ENCODE results near the gene TEKTIP1. TPM values are rescaled to one million over a fixed set of nuclear protein-coding genes. Genes with fewer than 3 reads are reported as not detected.

Gene TEKTIP1
- total and polyA plus RNA-seq, 9 of the 15 experiments (the other 6 are each of a cell fraction or from before 2014, with no cell fraction given), result 0.66 TPM; not detected in 8

DNA sequence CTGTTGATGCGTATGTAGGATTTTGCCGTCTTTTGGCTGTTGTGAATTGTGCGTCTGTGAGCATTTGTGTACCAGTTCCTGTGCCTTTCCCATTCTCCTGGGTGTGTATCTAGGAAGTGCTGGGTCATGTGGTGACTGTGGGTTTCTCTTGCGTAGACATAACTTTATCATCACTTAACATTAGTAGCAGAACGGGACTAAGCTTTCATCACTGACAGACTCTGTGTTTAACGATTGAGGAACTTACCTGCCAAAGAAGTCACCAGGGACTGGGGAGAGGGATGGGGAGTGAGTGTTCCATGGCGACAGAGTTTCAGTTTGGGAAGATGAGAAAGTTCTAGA lies 17.9 kb upstream of the TEKTIP1 start (continued):
- TF ChIP-seq, protein P1, sequence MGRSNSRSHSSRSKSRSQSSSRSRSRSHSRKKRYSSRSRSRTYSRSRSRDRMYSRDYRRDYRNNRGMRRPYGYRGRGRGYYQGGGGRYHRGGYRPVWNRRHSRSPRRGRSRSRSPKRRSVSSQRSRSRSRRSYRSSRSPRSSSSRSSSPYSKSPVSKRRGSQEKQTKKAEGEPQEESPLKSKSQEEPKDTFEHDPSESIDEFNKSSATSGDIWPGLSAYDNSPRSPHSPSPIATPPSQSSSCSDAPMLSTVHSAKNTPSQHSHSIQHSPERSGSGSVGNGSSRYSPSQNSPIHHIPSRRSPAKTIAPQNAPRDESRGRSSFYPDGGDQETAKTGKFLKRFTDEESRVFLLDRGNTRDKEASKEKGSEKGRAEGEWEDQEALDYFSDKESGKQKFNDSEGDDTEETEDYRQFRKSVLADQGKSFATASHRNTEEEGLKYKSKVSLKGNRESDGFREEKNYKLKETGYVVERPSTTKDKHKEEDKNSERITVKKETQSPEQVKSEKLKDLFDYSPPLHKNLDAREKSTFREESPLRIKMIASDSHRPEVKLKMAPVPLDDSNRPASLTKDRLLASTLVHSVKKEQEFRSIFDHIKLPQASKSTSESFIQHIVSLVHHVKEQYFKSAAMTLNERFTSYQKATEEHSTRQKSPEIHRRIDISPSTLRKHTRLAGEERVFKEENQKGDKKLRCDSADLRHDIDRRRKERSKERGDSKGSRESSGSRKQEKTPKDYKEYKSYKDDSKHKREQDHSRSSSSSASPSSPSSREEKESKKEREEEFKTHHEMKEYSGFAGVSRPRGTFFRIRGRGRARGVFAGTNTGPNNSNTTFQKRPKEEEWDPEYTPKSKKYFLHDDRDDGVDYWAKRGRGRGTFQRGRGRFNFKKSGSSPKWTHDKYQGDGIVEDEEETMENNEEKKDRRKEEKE (IDR thresholded peaks at IDR 0.05; ENCODE audit: borderline replicate concordance in 1 of 2, control insufficient read depth in 1 of 2, low read depth in 2 of 2, low read length in 1 of 2), result no peak
- TF ChIP-seq, protein P2, sequence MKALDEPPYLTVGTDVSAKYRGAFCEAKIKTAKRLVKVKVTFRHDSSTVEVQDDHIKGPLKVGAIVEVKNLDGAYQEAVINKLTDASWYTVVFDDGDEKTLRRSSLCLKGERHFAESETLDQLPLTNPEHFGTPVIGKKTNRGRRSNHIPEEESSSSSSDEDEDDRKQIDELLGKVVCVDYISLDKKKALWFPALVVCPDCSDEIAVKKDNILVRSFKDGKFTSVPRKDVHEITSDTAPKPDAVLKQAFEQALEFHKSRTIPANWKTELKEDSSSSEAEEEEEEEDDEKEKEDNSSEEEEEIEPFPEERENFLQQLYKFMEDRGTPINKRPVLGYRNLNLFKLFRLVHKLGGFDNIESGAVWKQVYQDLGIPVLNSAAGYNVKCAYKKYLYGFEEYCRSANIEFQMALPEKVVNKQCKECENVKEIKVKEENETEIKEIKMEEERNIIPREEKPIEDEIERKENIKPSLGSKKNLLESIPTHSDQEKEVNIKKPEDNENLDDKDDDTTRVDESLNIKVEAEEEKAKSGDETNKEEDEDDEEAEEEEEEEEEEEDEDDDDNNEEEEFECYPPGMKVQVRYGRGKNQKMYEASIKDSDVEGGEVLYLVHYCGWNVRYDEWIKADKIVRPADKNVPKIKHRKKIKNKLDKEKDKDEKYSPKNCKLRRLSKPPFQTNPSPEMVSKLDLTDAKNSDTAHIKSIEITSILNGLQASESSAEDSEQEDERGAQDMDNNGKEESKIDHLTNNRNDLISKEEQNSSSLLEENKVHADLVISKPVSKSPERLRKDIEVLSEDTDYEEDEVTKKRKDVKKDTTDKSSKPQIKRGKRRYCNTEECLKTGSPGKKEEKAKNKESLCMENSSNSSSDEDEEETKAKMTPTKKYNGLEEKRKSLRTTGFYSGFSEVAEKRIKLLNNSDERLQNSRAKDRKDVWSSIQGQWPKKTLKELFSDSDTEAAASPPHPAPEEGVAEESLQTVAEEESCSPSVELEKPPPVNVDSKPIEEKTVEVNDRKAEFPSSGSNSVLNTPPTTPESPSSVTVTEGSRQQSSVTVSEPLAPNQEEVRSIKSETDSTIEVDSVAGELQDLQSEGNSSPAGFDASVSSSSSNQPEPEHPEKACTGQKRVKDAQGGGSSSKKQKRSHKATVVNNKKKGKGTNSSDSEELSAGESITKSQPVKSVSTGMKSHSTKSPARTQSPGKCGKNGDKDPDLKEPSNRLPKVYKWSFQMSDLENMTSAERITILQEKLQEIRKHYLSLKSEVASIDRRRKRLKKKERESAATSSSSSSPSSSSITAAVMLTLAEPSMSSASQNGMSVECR (CRISPR knock-in tag; IDR thresholded peaks at IDR 0.05), result no peak
- TF ChIP-seq CXXC5 (CRISPR knock-in tag; IDR thresholded peaks at IDR 0.05) (no peak), FOXA3 (CRISPR knock-in tag; conservative IDR thresholded peaks at IDR 0.05 in 1 of 2, IDR thresholded peaks at IDR 0.05 in 1 of 2) (peak in 1 of 2 experiments; percentile 49; a peak in 2 of 4 replicates), CBX2 (IDR thresholded peaks at IDR 0.05; ENCODE audit: insufficient read depth, low read length, poor library complexity, severe bottlenecking) (no peak), MXI1 (IDR thresholded peaks at IDR 0.05; ENCODE audit: low read depth, low read length) (no peak), TCF7L2 (IDR thresholded peaks at IDR 0.05; ENCODE audit: low read depth, low read length) (no peak), NR3C1 (CRISPR knock-in tag; IDR thresholded peaks at IDR 0.05) (no peak), BCOR (IDR thresholded peaks at IDR 0.05) (no peak), TCFL5 (CRISPR knock-in tag; conservative IDR thresholded peaks at IDR 0.05) (no peak), CREM (IDR thresholded peaks at IDR 0.05; ENCODE audit: low read depth) (peak; percentile 64), NFIX (CRISPR knock-in tag; IDR thresholded peaks at IDR 0.05; ENCODE audit: low read depth) (no peak), SMARCC2 (IDR thresholded peaks at IDR 0.05; ENCODE audit: low read depth) (no peak)
- TF ChIP-seq, protein P3, sequence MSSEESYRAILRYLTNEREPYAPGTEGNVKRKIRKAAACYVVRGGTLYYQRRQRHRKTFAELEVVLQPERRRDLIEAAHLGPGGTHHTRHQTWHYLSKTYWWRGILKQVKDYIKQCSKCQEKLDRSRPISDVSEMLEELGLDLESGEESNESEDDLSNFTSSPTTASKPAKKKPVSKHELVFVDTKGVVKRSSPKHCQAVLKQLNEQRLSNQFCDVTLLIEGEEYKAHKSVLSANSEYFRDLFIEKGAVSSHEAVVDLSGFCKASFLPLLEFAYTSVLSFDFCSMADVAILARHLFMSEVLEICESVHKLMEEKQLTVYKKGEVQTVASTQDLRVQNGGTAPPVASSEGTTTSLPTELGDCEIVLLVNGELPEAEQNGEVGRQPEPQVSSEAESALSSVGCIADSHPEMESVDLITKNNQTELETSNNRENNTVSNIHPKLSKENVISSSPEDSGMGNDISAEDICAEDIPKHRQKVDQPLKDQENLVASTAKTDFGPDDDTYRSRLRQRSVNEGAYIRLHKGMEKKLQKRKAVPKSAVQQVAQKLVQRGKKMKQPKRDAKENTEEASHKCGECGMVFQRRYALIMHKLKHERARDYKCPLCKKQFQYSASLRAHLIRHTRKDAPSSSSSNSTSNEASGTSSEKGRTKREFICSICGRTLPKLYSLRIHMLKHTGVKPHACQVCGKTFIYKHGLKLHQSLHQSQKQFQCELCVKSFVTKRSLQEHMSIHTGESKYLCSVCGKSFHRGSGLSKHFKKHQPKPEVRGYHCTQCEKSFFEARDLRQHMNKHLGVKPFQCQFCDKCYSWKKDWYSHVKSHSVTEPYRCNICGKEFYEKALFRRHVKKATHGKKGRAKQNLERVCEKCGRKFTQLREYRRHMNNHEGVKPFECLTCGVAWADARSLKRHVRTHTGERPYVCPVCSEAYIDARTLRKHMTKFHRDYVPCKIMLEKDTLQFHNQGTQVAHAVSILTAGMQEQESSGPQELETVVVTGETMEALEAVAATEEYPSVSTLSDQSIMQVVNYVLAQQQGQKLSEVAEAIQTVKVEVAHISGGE (CRISPR knock-in tag; IDR thresholded peaks at IDR 0.05), result no peak
- TF ChIP-seq, protein P4, sequence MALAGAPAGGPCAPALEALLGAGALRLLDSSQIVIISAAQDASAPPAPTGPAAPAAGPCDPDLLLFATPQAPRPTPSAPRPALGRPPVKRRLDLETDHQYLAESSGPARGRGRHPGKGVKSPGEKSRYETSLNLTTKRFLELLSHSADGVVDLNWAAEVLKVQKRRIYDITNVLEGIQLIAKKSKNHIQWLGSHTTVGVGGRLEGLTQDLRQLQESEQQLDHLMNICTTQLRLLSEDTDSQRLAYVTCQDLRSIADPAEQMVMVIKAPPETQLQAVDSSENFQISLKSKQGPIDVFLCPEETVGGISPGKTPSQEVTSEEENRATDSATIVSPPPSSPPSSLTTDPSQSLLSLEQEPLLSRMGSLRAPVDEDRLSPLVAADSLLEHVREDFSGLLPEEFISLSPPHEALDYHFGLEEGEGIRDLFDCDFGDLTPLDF (CRISPR knock-in tag; IDR thresholded peaks at IDR 0.05), result no peak

Data from K562 (cell line).